Stimulated activated CD4-positive, alpha-beta T cell treated with anti-CD3 and anti-CD28 coated beads, Interleukin-1b, Interleukin-23, amount 100 ng/mL, for 48 hours (primary cell): ENCODE measurements around the gene TPSG1.
"Not testable (repeated sequence)": the region's sequence is repeated elsewhere in the genome, so short reads cannot be mapped to it uniquely, and the experiment has no call there.

Source experiments
- DNase-seq: peaks from one replicate; pipeline ENCODE4 v3.0.0-alpha.2; 2020

The TPSG1 gene

DNA sequence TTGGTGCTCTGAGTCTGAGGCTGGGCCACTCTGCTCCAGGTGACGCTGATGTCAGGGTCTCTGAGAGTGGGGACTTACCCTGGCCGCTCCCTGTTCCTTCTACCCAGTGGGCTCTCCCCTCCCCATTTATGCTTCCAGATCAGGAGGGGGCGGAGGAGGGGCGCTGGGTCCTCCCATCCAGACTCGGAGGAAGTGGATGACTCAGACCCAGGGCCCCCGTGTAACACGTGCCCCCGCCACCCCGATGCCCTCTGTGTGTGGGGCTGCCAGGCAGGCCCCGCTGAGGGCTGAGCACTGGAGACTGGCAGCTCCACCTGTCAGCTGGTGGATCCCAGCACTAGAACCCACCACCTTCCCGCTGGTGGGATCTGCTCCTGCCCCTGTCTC, 5.0 kb upstream of the TPSG1 start, which contains the start of gene TPSB2:
Gene TPSB2 (minus strand): TSS at position 101 of the 387 bp plus-strand sequence. CDS start 233 bp downstream, outside the sequence.
- DNase-seq: not testable (repeated sequence)

DNA sequence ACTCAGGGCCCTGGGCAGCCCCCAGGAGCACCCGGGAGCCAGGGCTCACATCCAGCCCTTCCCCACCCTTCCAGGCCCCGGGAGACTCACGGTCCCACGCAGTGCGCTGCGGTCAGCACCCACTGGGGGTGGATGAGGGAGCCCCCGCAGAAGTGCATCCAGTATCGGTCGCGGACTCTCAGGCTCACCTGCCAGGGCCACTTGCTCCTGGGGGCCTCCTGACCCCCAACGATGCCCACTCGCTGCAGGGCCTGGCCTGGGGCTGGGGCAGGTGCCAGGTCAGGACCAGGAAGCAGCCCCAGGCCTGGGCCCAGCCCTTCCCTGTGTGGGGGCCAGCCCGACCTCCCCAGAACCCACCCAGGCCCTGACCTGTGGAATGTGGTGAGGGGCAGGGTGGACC, 4.4 kb upstream of the TPSG1 start:
- not testable (repeated sequence) for DNase-seq

DNA sequence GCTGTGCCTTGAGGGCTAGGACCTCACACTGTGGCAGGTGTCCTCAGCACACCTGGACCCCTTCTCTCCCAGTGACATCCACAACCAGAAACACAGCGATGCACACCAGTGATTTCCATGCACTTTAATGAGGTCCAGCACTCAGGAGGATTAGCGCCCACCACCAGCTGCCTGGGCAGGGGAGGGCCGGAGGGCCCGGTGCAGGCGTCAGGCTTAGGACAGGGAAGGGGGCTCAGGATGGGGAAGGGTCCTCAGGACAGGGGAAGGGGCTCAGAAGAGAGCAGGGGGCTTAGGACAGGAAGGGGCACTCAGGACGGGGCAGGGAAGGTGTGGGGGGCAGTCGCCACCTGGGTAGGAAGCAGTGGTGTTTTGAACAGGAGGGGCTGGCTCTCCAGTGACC, 3.2 kb upstream of the TPSG1 start:
- DNase-seq: not testable (repeated sequence)

DNA sequence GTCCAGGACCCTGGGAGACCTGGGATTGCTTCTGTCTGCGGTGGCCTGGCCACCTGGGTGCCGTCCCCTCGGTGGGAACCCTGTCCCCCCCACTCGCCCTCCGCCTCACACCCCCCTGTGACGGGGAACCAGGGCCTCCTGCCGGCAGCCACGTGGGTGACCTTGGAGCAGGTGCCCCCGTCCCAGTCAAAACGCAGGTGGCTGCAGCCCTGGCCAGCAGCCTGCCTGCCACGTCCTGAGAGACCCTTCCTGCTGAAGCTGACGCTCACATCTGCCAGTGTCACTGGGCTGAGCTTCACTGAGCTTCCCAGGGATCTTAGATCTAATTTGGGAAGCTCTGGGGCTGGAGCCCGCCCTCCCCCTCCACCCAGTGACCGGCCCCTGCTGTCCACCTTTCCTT, 1.6 kb upstream of the TPSG1 start:
- not testable (repeated sequence) for DNase-seq

DNA sequence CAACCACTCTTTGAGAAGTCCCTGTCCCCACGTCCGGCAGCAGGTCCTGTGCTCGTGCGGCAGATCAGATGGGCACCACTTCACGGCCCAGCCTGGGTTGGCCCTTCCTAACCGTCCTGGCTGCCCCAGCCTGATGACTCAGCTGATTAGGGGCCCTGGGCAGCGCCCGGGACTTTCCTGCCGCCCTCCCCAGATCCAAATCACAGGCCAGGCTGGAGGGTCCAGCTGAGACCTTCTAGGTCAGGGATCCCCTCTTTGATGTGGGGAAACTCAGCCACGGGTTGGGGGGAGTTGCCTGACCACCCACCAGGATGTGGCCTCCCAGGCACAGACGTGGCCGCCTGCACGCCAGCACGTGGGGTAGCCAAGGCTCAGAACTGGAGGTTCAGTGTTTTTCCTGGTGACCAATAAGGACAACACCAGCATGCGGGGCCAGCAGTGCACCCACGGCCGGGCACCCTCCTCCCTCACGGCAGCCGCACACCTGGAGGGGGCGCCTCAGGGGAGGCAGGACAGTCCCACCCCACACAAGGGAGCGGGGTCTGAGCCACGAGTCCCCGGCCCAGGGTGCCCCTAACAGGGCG, 752 bp upstream of the TPSG1 start:
- not testable (repeated sequence) for DNase-seq

DNA sequence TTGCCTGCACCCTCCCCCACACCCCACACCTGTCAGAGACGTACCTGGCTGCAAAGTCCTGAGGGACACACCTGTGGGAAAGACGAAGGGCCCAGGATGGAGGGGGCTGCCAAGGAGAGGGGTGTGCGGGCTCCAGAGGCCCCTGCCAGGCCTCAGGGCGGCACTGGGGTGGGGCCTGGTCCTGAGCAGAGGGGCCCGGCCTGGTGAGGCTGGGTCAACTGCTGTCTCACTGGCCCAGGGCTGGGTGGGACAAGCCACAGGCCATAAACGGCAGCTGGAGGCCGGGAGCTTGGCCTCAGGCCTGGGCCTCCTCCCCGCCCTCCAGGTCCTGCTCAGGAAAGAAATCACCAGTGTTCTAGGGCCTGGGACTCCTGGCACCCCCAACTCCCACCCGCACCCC, 510 bp downstream of the TPSG1 start:
- DNase-seq: no peak

DNA sequence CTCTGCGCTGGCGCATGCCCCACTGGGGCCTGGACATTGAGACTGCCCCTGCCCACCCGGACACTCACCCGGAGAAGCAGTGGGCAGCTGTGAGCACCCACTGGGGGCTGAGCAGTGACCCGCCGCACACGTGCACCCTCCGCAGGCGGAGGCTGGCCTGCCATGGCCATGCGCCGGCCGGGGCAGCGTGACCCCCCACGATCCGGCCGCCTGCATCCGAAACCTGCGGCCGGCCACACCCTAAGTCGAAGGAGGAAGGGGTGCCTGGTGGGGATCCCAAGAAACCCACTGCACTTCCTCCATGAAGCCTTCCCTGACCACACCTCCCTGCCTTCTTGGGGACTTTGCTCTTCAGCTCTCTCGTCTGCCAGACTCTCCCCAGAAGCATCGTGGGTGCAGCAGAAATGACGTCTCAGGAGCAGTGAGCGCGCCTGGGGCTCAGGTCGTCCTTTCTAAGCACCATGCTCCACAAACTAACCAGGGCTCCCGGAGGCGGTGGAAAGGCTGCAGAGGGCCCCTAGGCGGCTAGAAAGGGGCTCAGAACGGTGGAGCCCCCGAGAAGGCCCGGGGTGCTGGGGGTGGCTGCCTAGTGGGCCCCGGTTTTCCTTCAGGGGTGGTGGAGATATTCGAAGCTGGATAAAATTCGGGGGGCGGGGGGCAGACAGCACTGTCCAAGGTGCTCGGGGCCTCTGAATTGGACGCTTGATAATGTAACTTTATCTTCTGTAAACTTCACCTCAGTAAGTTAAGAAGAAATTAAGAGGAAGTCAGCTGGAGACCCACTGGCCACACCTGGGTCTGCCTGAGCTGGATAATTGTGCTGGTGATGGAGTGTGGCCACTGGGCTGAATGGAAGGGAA, 1.5 kb downstream of the TPSG1 start:
- no peak for DNase-seq

DNA sequence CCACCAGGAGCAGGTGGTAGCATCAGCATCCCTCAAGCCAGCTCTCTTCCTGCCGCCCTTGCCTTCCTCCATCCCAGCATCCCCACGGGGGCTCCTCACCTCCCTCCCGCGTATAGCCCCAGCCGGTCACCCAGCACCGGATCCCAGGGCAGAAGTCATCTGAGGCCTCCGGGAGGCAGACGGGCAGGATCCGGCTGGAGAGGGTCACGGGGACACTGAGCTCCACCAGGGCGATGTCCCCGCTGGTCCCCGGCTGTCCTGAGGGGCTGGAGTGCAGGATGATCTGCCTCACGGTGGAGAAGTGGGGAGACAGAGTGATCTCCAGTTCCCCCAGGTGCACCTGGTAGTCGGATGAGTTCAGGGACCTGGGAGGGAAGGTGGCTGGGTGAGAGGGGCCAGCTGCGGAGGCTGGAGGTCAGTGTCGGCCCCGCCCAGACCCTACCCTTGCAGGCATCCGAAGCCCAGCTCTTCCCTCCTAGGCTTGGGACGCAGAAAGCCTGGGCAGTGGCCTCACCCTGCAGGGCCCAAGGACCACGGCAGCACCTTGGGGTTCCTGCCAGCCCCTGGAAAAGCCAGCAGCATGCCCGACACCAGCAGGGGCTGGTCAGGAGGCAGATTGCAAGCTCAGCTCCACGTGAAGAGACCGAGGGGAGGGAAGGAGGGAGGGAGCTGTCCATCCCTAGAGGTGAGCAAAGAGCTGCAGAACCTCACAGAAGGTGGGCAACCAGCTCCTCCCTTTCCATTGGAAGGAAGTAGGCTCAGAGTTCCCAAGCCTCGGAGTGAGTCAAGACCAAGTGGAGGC, 2.3 kb downstream of the TPSG1 start:
- DNase-seq: no peak

DNA sequence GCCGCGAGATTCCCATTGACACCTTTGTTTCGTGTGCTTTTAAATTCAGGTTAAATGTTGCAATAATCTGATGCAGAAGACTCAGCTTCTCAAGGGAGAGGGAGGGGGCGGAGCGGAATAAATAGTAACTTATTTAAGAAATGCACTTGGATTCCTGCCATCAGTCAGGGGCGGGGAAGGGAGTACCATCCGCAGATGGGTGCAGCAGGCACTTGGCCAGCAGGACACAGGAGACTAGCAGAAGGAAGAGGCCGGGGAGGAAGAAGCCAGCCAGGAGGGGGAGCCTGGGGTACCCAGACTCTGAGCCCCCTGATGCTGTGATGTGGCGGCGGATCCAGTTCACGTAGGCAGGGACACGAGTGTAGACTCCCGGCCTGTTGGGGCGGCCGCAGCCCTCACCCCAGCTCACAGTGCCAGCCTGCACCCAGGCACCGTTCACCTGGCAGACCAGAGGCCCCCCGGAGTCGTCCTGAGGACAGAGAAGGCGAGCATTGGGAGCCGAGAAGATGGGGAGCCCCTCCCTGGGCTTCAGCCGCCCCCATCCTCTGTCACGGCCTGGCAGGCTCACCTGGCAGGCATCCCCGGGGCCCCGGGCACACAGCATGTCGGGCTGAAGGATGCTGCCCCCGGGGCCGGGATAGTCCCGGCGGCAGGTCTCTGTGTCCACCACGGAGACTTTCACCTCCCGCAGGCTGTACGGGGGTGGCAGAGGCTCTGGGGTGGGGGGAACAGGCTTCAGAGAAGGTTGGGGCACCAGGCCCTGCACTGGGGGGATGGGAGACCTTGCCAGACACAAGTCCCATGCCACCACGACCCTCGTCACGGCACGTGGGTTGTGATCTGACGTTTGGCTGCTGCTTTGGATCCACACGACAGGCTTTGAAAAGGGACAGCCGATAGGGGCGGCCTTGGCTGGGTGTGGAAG, 3.2 kb downstream of the TPSG1 start:
- no peak for DNase-seq

DNA sequence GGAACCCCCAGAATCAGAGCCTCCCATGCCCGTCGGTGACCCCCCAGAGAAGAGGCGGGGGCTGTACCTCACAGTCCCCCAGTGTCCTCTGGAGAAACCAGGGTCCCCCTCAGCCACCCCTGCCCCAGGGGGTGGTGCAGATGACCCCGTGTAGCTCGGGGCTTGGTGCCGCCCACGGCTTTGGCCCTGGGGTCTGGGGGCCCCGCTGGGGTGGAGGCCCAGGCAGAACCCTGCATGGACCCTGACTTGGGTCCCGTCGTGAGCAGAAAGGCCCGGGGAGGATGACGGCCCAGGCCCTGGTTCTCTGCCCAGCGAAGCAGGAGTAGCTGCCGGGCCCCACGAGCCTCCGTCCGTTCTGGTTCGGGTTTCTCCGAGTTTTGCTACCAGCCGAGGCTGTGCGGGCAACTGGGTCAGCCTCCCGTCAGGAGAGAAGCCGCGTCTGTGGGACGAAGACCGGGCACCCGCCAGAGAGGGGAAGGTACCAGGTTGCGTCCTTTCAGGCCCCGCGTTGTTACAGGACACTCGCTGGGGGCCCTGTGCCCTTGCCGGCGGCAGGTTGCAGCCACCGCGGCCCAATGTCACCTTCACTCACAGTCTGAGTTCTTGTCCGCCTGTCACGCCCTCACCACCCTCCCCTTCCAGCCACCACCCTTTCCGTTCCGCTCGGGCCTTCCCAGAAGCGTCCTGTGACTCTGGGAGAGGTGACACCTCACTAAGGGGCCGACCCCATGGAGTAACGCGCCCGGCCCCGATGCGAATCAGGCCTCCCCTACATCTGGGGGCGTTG, 4.0 kb downstream of the TPSG1 start:
- DNase-seq: no peak

DNA sequence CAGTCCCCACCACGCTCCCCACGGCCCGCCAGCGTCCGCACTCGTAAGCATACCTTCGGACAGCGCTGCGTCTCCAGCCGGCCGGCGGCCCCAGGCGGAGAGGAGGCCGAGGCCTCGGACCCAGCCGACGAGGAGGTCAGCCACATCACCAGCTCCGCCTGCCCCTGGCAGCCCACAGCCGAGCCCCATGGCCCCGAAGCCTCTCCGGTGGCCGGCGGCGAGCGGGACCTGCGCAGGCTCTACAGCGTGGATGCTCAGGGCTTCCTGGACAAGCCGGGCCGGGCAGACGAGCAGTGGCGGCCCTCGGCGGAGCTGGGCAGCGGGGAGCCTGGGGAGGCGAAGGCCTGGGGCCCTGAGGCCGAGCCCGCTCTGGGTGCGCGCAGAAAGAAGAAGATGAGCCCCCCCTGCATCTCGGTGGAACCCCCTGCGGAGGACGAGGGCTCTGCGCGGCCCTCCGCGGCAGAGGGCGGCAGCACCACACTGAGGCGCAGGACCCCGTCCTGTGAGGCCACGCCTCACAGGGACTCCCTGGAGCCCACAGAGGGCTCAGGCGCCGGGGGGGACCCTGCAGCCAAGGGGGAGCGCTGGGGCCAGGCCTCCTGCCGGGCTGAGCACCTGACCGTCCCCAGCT, 4.9 kb downstream of the TPSG1 start:
- DNase-seq: no peak

DNA sequence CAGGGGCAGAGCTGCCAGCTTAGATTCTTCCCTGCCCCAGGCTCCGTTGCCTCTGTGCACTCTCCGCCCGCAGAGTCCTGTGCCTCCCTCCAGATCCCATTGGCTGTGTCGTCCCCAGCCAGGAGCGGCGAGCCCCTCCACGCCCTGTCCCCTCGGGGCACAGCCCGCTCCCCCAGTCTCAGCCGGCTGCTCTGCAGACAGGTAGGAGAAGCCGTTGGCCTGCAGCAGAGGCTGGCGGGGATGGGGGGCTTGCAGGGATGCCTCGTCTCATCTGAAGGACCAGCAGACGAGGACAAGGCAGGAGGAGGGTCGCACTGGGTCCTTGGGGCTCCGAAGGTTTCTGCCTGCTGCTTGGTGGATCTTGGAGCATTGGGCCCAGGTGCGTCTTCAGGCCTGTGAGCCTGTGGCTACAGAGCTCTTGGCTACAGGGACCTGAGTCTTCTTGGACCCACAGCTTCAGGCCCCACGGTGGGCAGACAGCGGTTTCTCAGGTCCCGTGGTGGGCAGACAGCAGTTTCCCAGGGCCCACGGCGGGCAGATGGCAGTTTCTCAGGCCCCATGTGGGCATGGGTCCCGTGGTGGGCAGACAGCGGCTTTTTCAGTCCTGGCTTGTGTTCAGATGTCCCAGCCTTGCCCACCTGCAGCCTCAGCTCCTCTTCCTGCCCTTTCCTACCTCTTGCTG, 6.0 kb downstream of the TPSG1 start:
- no peak for DNase-seq

DNA sequence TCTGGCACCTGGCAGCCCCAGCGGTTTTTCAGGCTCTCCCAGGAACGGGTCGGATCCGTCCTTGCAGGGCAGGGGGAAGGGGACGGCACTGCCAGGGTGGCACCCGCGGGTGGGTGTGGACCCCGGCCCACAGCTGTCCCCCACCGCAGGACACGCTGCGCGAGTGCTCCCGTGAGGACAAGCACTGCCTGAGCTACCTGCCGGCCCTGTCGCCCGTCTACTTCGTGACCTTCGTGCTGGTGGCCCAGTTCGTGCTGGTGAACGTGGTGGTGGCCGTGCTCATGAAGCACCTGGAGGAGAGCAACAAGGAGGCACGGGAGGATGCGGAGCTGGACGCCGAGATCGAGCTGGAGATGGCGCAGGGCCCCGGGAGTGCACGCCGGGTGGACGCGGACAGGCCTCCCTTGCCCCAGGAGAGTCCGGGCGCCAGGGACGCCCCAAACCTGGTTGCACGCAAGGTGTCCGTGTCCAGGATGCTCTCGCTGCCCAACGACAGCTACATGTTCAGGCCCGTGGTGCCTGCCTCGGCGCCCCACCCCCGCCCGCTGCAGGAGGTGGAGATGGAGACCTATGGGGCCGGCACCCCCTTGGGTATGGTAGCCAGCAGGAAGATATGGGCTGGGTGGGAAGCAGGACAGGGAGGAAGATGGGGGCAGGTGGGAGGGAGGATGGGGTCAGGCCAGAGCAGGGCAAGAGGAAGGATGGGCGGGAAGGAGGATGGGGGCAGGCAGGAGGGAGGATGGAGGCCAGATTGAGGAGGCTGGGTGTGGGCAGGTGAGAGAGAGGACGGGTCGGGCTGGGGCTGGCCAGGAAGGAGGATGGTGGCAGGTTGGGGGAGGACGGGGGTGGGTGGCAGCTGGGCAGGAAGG, 6.8 kb downstream of the TPSG1 start:
- no peak for DNase-seq

DNA sequence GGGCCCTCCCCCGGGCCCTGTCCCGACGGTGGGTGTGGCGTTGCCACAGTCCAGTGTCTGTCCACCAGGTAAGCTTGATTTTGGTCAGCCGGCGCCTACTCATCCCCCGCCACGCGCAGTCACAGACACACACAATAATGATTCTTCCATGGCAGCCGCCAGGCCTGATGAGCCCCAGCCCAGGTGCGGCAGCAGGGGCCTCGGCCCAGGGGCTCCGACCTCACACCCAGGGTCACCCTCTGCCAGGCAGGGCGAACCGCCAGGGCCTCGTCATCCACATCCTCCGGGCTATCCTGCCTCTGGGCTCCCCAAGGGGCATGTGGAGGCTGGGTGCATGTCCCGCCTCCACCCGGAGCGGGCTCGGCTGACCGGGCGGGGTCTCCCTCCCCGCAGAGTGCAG, 7.5 kb downstream of the TPSG1 start:
- no peak for DNase-seq

DNA sequence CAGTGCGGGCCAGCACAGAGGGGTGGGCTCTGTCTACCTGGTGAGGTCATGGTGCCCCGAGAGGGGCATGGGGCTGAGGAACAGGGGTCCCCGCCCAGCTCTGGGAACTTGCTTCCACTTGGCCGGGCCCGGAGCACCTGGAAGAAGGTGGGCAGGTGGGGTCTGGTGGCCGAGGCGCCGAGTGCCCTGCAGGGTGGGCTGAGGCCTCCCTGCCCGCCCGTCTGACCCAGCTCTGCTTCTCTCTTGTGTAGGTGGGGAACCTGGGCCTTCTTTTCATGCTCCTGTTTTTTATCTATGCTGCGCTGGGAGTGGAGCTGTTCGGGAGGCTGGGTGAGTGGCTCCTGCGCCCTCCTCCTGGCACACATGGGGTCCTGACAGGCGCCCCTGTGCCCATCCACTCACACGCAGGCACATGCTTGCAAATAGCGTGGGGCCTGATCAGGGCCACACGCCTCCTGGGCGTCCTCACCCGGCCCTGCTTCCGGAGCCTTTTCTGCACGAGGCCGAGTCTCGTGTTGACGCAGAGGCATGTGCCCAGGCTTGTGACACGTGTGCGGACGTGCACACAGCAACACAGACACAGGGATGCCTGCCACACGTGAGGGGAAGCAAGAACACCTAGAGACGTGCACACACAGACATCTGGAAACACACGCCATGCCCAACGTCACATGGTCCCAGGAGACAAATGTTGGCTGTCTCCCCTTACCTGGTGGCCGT, 8.2 kb downstream of the TPSG1 start:
- no peak for DNase-seq

DNA sequence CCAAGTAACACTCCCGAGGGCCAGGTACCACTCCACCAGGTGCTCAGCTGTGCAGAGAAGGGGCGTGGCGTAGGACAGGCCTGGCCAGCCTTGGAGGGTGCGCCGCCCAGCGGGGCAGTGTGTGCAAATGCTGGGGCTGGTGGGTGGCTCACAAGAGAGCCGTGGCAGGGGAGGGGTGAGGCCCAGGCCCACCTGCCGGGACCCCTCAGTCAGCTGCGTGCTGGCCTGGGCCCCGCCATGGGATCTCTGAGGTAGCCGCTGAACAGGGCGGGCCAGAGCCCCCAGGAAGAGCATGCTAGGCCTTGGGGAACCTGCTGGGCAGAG, 8.8 kb downstream of the TPSG1 start:
- DNase-seq: no peak

DNA sequence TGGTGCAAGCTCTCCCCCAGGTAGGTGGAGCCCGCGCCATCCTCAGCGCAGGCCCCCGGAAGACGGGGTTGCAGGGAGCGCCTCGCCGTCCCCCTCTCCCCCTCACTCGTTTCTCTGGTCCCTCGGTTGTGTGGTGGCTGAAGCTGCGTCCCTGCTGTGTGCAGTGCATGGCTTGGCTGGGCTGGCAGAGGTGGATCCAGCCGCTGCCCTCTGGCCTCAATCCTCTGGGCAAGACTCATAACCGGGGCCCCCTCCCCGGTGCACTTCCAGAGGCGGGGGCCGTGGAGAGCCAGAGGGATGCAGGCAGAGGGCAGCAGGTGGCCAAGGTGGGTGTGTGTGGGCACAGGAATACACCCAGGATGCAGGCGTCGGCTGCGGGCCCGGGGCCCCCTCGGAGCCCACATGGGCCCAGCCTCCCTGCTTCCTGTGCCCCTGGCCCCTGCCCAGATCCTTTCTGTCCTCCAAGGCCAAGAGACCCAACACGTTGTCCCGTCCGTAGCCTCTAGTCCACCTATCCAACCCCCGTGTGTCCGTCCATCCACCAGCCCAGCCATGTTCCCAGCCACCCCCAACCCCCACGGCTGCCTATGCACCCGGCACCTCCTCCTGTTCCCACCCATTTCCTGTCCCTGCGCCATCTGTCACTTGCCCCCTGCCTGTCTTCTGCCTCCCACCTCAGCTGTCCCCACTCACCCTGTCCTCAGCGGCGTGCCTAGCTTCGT, 9.3 kb downstream of the TPSG1 start:
- DNase-seq: no peak

DNA sequence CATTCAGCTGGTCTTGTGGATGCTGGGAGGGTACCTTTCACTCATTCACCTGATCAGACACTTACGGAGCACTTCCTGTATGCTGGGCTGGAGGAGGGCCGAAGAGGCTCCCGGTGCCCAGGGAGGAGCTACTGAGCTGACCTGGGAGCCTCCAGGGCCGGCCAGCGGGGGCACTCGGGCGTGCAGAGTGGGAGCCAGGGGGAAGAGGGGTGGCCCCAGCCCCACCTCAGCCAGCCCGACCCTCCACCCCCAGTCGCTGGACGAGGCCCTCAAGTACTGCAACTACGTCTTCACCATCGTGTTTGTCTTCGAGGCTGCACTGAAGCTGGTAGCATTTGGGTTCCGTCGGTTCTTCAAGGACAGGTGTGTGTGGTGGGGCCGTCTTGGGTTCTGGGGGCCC, 10.3 kb downstream of the TPSG1 start:
- no peak for DNase-seq
